Vagina (tissue), 2 donors: Measurements from ENCODE around the gene EXD3.

Source experiments
- POLR2A ChIP-seq, 2 donors: fragments of 450-650 bp; IDR thresholded peaks; one replicate each; pipeline ENCODE4 v1.6.1; 2017; ENCODE audit warnings: antibody characterized with exemption in 2 of 2, mild to moderate bottlenecking in 2 of 2, moderate library complexity in 2 of 2
- POLR2AphosphoS5 ChIP-seq, 2 donors: sonication (generic); formaldehyde crosslinking; IDR thresholded peaks; one replicate each; pipeline ENCODE4 v1.9.0; 2017; ENCODE audit warnings: antibody characterized with exemption in 2 of 2, mild to moderate bottlenecking in 2 of 2, low read depth in 1 of 2; ENCODE audit not compliant: insufficient read depth in 1 of 2
- TF ChIP-seq, protein P1 (sequence below), 3 experiments: fragments of 450-650 bp in 2 of 3; fragments of 200-600 bp in 1 of 3; sonication (generic) in 1 of 3; IDR thresholded peaks; one replicate each; pipeline ENCODE4 v1.5.1; 2017 to 2019; ENCODE audit warnings: antibody characterized with exemption in 3 of 3, mild to moderate bottlenecking in 2 of 3, moderate library complexity in 2 of 3

DNA sequence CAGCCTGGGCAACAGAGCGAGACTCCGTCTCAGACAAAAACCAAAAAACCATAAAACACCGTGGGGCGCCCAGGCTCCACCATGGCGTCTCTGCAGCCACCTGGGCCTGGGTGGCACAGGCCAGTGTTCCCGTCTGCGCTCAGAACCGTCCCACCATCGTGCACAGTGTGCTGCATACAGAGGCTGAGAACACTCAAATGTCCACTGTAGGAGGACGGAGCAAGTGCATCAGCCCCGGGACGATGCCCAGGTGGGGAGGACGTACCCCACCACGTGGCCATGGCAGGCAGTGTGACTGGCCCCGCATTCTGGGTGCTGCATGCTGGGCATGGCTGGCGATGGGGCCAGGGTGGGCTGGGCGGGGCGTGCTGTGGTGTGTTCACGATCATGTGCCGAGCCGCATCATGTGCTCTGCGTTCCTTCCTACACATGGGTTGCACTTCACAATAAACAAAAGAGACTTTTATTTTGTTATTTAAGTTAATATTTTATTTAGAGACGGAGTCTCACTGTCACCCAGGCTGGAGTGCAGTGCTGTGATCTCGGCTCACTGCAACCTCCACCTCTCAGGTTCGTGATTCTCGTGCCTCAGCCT is 37.8 kb downstream of the EXD3 start:
- TF ChIP-seq POLR2AphosphoS5 (IDR thresholded peaks at IDR 0.05; ENCODE audit: insufficient read depth in 1 of 2, low read depth in 1 of 2) (no peak), POLR2A (IDR thresholded peaks at IDR 0.05) (no peak)
- TF ChIP-seq, protein P1, sequence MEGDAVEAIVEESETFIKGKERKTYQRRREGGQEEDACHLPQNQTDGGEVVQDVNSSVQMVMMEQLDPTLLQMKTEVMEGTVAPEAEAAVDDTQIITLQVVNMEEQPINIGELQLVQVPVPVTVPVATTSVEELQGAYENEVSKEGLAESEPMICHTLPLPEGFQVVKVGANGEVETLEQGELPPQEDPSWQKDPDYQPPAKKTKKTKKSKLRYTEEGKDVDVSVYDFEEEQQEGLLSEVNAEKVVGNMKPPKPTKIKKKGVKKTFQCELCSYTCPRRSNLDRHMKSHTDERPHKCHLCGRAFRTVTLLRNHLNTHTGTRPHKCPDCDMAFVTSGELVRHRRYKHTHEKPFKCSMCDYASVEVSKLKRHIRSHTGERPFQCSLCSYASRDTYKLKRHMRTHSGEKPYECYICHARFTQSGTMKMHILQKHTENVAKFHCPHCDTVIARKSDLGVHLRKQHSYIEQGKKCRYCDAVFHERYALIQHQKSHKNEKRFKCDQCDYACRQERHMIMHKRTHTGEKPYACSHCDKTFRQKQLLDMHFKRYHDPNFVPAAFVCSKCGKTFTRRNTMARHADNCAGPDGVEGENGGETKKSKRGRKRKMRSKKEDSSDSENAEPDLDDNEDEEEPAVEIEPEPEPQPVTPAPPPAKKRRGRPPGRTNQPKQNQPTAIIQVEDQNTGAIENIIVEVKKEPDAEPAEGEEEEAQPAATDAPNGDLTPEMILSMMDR (IDR thresholded peaks at IDR 0.05), result no peak
